HG03432 (cell line): ENCODE measurements around the gene NSUN4.
"Not testable (repeated sequence)": the region's sequence is repeated elsewhere in the genome, so short reads cannot be mapped to it uniquely, and the experiment has no call there.

Source experiments
- ATAC-seq: cut with Tn5 transposase; IDR thresholded peaks from one replicate; pipeline ENCODE4 v1.9.1; 2021; ENCODE audit warnings: mild to moderate bottlenecking, moderate library complexity; ENCODE audit not compliant: unreplicated experiment

NSUN4 gene

DNA sequence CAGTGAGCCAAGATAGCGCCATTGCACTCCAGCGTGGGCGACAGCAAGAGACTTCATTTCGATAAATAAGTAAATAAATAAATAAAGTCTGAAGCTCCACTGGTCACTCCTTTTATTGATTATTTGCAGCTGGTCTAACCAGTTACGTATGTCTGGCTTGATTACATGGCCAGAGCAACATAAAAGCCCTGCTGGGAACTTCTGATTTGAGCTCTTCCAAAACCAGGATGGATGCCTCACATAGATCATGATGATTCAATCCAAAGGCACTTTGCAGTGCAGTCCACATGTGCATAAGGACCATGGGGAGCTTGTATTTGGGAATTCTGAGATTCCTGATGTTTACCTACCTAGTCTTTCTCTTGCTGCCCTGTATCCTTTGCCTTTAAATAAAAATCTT lies 24.0 kb downstream of the NSUN4 start:
- ATAC-seq = no peak

DNA sequence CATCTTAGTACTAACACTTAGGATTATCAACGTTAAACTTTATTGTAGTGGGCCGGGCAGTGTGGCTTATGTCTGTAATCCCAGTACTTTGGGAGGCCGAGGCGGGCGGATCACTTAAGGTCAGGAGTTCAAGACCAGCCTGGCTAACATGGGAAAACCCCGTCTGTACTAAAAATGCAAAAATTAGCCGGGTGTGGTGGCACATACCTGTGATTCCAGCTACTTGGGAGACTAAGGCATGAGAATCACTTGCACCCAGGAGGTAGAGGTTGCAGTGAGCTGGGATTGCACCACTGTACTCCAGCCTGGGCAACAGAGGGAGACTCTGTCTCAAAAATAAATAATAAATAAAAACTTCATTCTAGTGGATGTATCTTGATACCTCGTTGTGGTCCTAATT lies 25.2 kb downstream of the NSUN4 start:
- not testable (repeated sequence) for ATAC-seq

- no peak for ATAC-seq
These were observed 26.5 kb downstream of the NSUN4 start for GRCh38 chr1:46367072-46367471.

DNA sequence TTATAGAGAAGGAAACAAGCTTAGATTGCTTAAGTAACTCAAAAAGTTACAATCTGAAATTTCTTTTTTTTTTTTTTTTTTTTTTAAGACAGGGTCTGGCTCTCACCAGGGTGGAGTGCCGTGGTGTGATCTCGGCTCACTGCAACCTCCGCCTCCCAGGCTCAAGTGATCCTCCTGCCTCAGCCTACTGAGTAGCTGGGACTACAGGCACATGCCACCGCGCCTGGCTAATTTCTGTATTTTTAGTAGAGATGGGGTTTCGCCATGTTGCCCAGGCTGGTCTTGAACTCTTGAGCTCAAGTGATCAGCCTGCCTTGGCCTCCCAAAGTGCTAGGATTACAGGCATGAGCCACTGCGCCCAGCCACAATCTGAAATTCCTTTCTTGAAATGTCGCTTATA lies 27.1 kb downstream of the NSUN4 start:
- not testable (repeated sequence) for ATAC-seq

DNA sequence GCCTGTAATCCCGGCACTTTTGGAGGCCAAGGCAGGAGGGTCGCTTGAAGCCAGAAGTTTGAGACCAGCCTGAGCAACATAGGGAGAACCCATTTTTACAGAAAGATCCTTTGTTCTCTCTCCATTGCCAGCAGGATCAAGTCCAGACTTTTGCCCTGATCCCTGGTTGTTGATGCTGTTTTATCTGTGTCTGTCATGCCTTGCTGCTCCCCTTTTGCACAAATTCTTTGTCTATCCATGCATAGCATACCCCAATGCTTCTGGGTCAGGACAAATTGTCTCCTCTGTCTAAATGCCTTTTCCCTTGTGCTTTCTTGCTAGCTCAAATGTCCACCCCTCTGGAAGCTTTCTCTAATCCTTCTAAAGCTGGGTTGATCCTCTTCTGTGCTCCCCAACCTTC lies 28.2 kb downstream of the NSUN4 start:
- no peak for ATAC-seq

GRCh38 chr1:46369542-46370213 lies 29.1 kb downstream of the NSUN4 start:
- ATAC-seq = peak; percentile 20

- peak; percentile 70 for ATAC-seq
These were observed 29.6 kb downstream of the NSUN4 start for GRCh38 chr1:46370214-46370633.

DNA sequence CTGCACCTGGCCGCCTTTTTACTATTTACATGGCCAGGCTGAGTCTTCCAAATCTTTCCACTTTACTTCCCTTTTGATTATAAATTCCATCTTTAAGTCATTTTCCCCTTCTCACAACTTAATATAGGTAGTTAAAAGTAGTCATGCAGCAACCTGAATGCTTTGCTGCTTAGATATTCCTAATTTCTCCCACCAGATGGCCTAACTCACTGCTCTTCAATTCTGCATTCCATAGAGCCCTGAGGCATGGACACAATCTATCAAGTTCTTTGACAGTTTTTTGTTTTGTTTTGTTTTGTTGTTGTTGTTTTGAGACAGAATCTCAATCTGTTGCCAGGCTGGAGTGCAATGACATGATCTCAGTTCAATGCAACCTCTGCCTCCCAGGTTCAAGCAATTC lies 31.8 kb downstream of the NSUN4 start:
- ATAC-seq = no peak

GRCh38 chr1:46379996-46380395 lies 39.4 kb downstream of the NSUN4 start:
- no peak for ATAC-seq

GRCh38 chr1:46380508-46380907 lies 39.9 kb downstream of the NSUN4 start:
- ATAC-seq = no peak

- ATAC-seq = no peak
These were observed 52.9 kb downstream of the NSUN4 start for GRCh38 chr1:46393510-46393909.

GRCh38 chr1:46394108-46394871 lies 53.7 kb downstream of the NSUN4 start, which contains the start of gene FAAH:
TSS of gene FAAH (plus strand) at chr1:46394317. CDS start at chr1:46394349, 32 bp downstream.
- ATAC-seq = no peak

- ATAC-seq = no peak
These were observed 54.4 kb downstream of the NSUN4 start for GRCh38 chr1:46394872-46395465.

- ATAC-seq = no peak
These were observed 56.1 kb downstream of the NSUN4 start for GRCh38 chr1:46396441-46397398.

DNA sequence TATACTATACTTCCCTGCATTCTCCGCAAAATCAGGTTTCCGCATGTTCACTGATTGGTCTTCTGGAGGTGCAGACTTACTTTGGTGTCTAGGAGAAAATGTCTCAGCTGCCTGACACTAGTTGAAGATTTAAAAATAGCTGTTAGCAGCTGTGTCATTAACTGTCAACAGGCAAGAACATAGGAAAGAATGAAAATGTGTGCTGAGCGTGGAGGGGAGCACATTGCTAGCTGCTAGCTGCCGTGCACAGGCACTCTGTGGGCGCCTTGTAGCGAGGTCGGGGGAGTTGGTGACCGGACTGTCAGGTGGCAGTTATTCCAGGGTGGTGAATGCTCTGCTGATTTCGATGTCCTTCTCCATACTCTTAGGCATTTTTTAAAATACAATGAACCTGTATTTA lies 58.7 kb downstream of the NSUN4 start:
- ATAC-seq = no peak

DNA sequence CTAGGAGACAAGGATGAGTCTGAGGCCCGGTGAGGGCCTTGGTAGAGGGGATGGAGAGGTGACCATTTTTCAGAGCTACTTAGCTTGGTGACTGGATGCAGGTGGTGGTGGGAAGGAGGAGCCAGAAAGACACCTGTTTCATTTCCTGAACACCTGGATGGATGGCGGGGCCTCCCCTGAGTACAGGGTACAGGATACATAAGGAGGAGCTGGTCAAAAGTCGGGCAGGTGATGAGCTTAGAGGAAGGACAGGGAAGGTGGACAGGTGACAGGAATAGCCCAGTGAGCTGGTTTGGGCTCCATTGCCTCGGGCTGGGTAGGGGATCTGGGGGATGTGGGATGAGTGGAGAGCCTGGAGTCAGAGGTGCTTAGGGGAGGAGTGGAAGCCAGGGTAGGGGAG lies 59.8 kb downstream of the NSUN4 start:
- ATAC-seq = no peak

- ATAC-seq = no peak
These were observed 60.7 kb downstream of the NSUN4 start for GRCh38 chr1:46401154-46401913.

- no peak for ATAC-seq
These were observed 61.5 kb downstream of the NSUN4 start for GRCh38 chr1:46401964-46402626.

GRCh38 chr1:46403916-46404315 lies 63.3 kb downstream of the NSUN4 start:
- no peak for ATAC-seq
